Regular cardiac myocyte (primary cell): ENCODE results near the gene SCNM1. TPM values are rescaled to one million over a fixed set of nuclear protein-coding genes. Genes with fewer than 3 reads are reported as not detected.

Experiments used
- total RNA-seq: library from RNA; depleted of rRNA; stranded (reverse); fragments of >200 nt; gene quantifications from 2 replicates; pipeline ENCODE4 v1.2.3, GENCODE V29; 2014

Gene SCNM1
- 20.1 and 25.7 TPM in 2 replicates for total RNA-seq

GRCh38 chr1:151165738-151166504 is at the start of gene SCNM1, which contains the start of gene LYSMD1:
SCNM1 (plus strand) TSS chr1:151166144; CDS start chr1:151166153, 9 bp downstream.
LYSMD1 (minus strand) TSS chr1:151165902; CDS start chr1:151165258, 644 bp downstream.

GRCh38 chr1:151146412-151147131 is 19.4 kb upstream of the SCNM1 start, which contains the start of gene SEMA6C:
SEMA6C (minus strand) TSS chr1:151146631; CDS start chr1:151142621, 4,010 bp downstream.

GRCh38 chr1:151156515-151156819 is 9.5 kb upstream of the SCNM1 start, which contains the start of gene TNFAIP8L2:
TNFAIP8L2 (plus strand) TSS chr1:151156649; CDS start chr1:151158698, 2,049 bp downstream.

DNA sequence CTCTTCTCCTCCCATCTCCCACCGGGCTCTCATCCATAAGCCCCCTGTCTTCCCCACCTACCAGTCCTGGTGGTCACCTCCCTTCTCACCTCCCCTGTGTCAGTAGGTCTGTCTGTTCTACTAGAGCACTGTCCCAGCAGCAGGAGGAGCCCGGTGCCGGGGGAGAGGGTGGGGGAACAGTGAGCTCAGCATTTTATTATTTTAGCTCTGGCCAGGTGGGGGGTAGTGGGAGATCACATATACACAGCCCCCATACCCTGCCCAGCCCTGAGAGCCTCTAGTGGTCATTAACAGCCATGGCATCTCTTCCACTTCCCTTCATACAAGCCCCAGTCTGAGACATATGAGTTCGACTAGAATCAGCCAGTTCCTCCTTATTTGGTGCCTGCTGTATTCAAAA is 9.9 kb downstream of the SCNM1 start, which contains the start of gene TMOD4:
TMOD4 (minus strand) TSS at position 119 of the 400 bp plus-strand sequence. CDS start 1,106 bp downstream, outside the sequence.

GRCh38 chr1:151189637-151190445 is 23.9 kb downstream of the SCNM1 start, which contains the start of gene VPS72:
VPS72 (minus strand) TSS chr1:151190197; CDS start chr1:151190121, 76 bp downstream.

GRCh38 chr1:151198254-151199127 is 32.5 kb downstream of the SCNM1 start, which contains the start of gene PIP5K1A:
PIP5K1A (plus strand) TSS chr1:151198552; CDS start chr1:151198997, 445 bp downstream.

Other genes starting within 250 kb of the SCNM1 start
- 21.9 and 26.8 TPM in 2 replicates for gene SETDB1, start 239.8 kb upstream of the SCNM1 start, total RNA-seq
- 108 and 150 TPM in 2 replicates for gene CERS2, start 191.3 kb upstream of the SCNM1 start, total RNA-seq
- not detected in 2 replicates for gene ANXA9, start 183.9 kb upstream of the SCNM1 start, total RNA-seq
- 6.5 and 8.5 TPM in 2 replicates for gene MINDY1, start 159.2 kb upstream of the SCNM1 start, total RNA-seq
- gene PRUNE1, start 157.7 kb upstream of the SCNM1 start, total RNA-seq = 5.9 and 10.7 TPM in 2 replicates
- 0.28 and 0.38 TPM in 2 replicates for gene BNIPL, start 129.6 kb upstream of the SCNM1 start, total RNA-seq
- gene C1orf56, start 118.4 kb upstream of the SCNM1 start, total RNA-seq = 1.5 and 1.7 TPM in 2 replicates
- gene CDC42SE1, start 106.5 kb upstream of the SCNM1 start, total RNA-seq = 46.2 and 69.2 TPM in 2 replicates
- gene MLLT11, start 105.7 kb upstream of the SCNM1 start, total RNA-seq = 5.9 and 6.3 TPM in 2 replicates
- 21.3 and 21.7 TPM in 2 replicates for gene GABPB2, start 95.4 kb upstream of the SCNM1 start, total RNA-seq
- gene SEMA6C, start 19.5 kb upstream of the SCNM1 start, total RNA-seq = 1.1 and 1.3 TPM in 2 replicates
- not detected in 2 replicates for gene TNFAIP8L2, start 9.5 kb upstream of the SCNM1 start, total RNA-seq
- gene LYSMD1, start 242 bp upstream of the SCNM1 start, total RNA-seq = 3.9 and 6.7 TPM in 2 replicates
- 0.19 TPM in 1 of 2 replicates, not detected in the other for gene TMOD4, start 9.8 kb downstream of the SCNM1 start, total RNA-seq
- 37.2 and 53.1 TPM in 2 replicates for gene VPS72, start 24.1 kb downstream of the SCNM1 start, total RNA-seq
- 54.7 and 58.3 TPM in 2 replicates for gene PIP5K1A, start 32.4 kb downstream of the SCNM1 start, total RNA-seq
- gene PSMD4, start 88.6 kb downstream of the SCNM1 start, total RNA-seq = 194 and 281 TPM in 2 replicates
- 7.1 and 7.6 TPM in 2 replicates for gene ZNF687, start 116.2 kb downstream of the SCNM1 start, total RNA-seq
- 42.0 and 95.1 TPM in 2 replicates for gene PI4KB, start 161.3 kb downstream of the SCNM1 start, total RNA-seq
- 33.9 and 47.4 TPM in 2 replicates for gene RFX5, start 181.1 kb downstream of the SCNM1 start, total RNA-seq
- gene SELENBP1, start 206.6 kb downstream of the SCNM1 start, total RNA-seq = 18.8 and 19.7 TPM in 2 replicates
- 311 and 442 TPM in 2 replicates for gene PSMB4, start 233.4 kb downstream of the SCNM1 start, total RNA-seq